Uterus (tissue), 4 donors: ENCODE results near the gene ASCC3. TPM values are rescaled to one million over a fixed set of nuclear protein-coding genes. Genes with fewer than 3 reads are reported as not detected.

Experiments used
- DNase-seq, 2 donors: peaks; one replicate each; pipeline ENCODE4 v3.0.0-alpha.2; 2019 to 2020
- H3K27ac ChIP-seq, 2 donors: fragments of 200-600 bp; sonication (generic); 1 replicate in 1 of 2; 2 replicates in 1 of 2; pipeline ENCODE4 v1.5.1; 2016 to 2018
- H3K27me3 ChIP-seq, 2 donors: fragments of 200-600 bp; sonication (generic); one replicate each; pipeline ENCODE4 v1.5.1; 2018 to 2019; ENCODE audit warnings: control low read depth in 1 of 2
- H3K36me3 ChIP-seq, 2 donors: fragments of 200-600 bp; sonication (generic); one replicate each; pipeline ENCODE4 v1.5.1; 2019; ENCODE audit warnings: control low read depth in 1 of 2
- H3K4me1 ChIP-seq, 2 donors: fragments of 200-600 bp; sonication (generic); one replicate each; pipeline ENCODE4 v1.5.1; 2018 to 2019; ENCODE audit warnings: control low read depth in 1 of 2
- H3K4me3 ChIP-seq, 2 donors: fragments of 200-600 bp; sonication (generic); 1 replicate in 1 of 2; 2 replicates in 1 of 2; pipeline ENCODE4 v1.5.1; 2018 to 2019; ENCODE audit warnings: mild to moderate bottlenecking in 1 of 2
- H3K9me3 ChIP-seq, 2 donors: fragments of 200-600 bp; sonication (generic); one replicate each; pipeline ENCODE4 v1.5.1; 2019; ENCODE audit warnings: control low read depth in 1 of 2
- POLR2A ChIP-seq, 2 donors: fragments of 450-650 bp; IDR thresholded peaks; one replicate each; pipeline ENCODE4 v1.6.1; 2016; ENCODE audit warnings: antibody characterized with exemption in 2 of 2, mild to moderate bottlenecking in 1 of 2, moderate library complexity in 1 of 2
- intact Hi-C: fragments of 100-400 bp; cut with DNase I; formaldehyde crosslinking; loops from one replicate; pipeline ENCODE4 v1.15.1; 2023; ENCODE audit warnings: low total_unique reads
- total RNA-seq, 4 donors: library from RNA; depleted of rRNA in 3 of 4; stranded (reverse); fragments of >200 nt in 3 of 4; gene quantifications; one replicate each; pipeline versions ENCODE4 v1.1.0 to v1.2.4, GENCODE V29; 2014 to 2023
- TF ChIP-seq, protein P1 (sequence below), 4 experiments: fragments of 200-600 bp in 2 of 4; fragments of 450-650 bp in 2 of 4; sonication (generic) in 2 of 4; IDR thresholded peaks; one replicate each; pipeline ENCODE4 v1.5.1; 2016 to 2019; ENCODE audit warnings: antibody characterized with exemption in 4 of 4, mild to moderate bottlenecking in 2 of 4, moderate library complexity in 1 of 4
- donor health status: DM: yes; HTN: yes; CAD: no.

ASCC3 gene
- total RNA-seq, 4 donors from 2014 or later: 14.3 to 92.4 (median 33.2) TPM

DNA sequence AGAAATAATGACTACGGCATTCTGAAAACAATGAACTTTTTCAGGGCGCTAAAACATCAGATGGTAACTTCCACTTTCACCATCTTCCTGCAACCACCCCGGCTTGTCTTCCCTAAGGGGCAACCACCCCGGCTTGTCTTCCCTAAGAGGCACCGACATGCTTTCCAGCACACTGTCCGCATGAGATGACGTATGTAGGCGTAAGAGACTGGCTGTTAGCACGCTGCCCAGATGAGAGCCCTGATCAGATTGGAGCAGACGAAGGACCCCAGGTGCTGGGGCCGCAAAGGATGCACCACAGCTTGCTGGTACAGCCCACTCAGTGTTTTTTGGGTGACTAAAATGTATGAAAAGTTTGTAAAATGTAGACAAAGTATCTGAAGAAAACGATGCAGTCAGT is 29.3 kb downstream of the ASCC3 start:
- no peak for DNase-seq
- H3K4me1 ChIP-seq: no peaks in the 10 kb centered on the region
- no peak for TF ChIP-seq POLR2A (IDR thresholded peaks at IDR 0.05)
- TF ChIP-seq, protein P1, sequence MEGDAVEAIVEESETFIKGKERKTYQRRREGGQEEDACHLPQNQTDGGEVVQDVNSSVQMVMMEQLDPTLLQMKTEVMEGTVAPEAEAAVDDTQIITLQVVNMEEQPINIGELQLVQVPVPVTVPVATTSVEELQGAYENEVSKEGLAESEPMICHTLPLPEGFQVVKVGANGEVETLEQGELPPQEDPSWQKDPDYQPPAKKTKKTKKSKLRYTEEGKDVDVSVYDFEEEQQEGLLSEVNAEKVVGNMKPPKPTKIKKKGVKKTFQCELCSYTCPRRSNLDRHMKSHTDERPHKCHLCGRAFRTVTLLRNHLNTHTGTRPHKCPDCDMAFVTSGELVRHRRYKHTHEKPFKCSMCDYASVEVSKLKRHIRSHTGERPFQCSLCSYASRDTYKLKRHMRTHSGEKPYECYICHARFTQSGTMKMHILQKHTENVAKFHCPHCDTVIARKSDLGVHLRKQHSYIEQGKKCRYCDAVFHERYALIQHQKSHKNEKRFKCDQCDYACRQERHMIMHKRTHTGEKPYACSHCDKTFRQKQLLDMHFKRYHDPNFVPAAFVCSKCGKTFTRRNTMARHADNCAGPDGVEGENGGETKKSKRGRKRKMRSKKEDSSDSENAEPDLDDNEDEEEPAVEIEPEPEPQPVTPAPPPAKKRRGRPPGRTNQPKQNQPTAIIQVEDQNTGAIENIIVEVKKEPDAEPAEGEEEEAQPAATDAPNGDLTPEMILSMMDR (IDR thresholded peaks at IDR 0.05): no peak
- no peak overlapping the region for H3K27ac ChIP-seq
- no peaks in the 10 kb centered on the region for H3K36me3 ChIP-seq
- no peaks in the 10 kb centered on the region for H3K9me3 ChIP-seq
- H3K4me3 ChIP-seq: no peak overlapping the region
- H3K27me3 ChIP-seq: no peaks in the 10 kb centered on the region
- intact Hi-C loops: no loop called here

DNA sequence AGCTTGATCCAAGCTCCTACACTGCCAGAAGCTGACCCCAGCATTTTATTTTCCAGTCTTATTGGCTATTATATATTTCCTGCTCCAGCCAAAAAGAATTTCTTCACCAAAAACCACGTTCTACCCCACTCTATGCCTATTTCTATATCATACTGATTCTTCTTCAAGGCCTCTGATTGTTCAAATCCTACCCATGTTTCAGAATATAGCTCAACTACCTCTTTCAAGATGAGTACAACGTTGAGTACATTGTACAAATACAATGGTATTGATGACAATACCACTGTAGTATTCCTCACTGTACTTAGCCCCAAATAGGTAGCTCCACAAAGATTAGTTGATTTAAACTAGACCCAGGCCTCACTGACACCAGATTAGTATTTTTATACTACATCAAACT is 31.0 kb downstream of the ASCC3 start:
- TF ChIP-seq, protein P1 (IDR thresholded peaks at IDR 0.05): no peak
- TF ChIP-seq POLR2A (IDR thresholded peaks at IDR 0.05): no peak
- Histone ChIP-seq H3K4me1 (no peaks in the 10 kb centered on the region), H3K27ac (no peak overlapping the region), H3K9me3 (no peaks in the 10 kb centered on the region), H3K4me3 (no peak overlapping the region), H3K27me3 (no peaks in the 10 kb centered on the region), H3K36me3 (no peaks in the 10 kb centered on the region)
- intact Hi-C loops: no loop called here
- DNase-seq: no peak

DNA sequence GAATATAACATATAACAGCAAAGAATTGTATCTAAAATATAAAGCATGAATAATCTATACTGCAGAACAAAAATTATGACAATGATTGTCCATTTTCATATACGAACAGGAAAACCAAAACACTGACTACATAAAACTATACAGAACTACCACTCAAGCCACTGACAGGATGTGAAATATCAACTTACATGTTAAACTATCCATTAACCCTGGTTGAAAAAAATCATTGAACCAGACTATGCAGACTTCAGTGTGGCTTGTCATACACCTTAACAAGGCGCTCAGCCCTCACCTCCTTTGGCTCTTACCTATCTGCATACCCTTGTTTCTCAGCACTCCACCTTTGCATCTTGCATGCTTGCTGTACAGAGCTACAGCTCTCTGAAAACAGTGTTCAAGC is 34.9 kb downstream of the ASCC3 start:
- DNase-seq: no peak
- intact Hi-C loops: no loop called here
- no peak for TF ChIP-seq POLR2A (IDR thresholded peaks at IDR 0.05)
- TF ChIP-seq, protein P1 (IDR thresholded peaks at IDR 0.05): no peak

GRCh38 chr6:100845676-100846075 is 35.5 kb downstream of the ASCC3 start:
- Histone ChIP-seq H3K4me3 (no peak overlapping the region), H3K36me3 (no peaks in the 10 kb centered on the region), H3K27ac (no peak overlapping the region), H3K4me1 (no peaks in the 10 kb centered on the region), H3K9me3 (no peaks in the 10 kb centered on the region), H3K27me3 (no peaks in the 10 kb centered on the region)
- intact Hi-C loops: no loop called here
- TF ChIP-seq POLR2A (IDR thresholded peaks at IDR 0.05): no peak
- TF ChIP-seq, protein P1 (IDR thresholded peaks at IDR 0.05): no peak
- DNase-seq: no peak

More for the DNA sequence above, 34.9 kb downstream of the ASCC3 start:
- H3K36me3 ChIP-seq: no peaks in the 10 kb centered on the region
- no peaks in the 10 kb centered on the region for H3K27me3 ChIP-seq
- H3K9me3 ChIP-seq: no peaks in the 10 kb centered on the region
- H3K4me1 ChIP-seq: no peaks in the 10 kb centered on the region
- no peak overlapping the region for H3K27ac ChIP-seq
- H3K4me3 ChIP-seq: no peak overlapping the region

- intact Hi-C loops: no loop called here
These were observed 41.7 kb downstream of the ASCC3 start for GRCh38 chr6:100839419-100839818.

More at GRCh38 chr6:100839419-100839818, 41.7 kb downstream of the ASCC3 start:
- Histone ChIP-seq H3K27me3 (no peaks in the 10 kb centered on the region), H3K27ac (no peak overlapping the region), H3K4me1 (no peaks in the 10 kb centered on the region), H3K9me3 (no peaks in the 10 kb centered on the region), H3K4me3 (no peak overlapping the region), H3K36me3 (no peaks in the 10 kb centered on the region)
- DNase-seq: no peak
- TF ChIP-seq POLR2A (IDR thresholded peaks at IDR 0.05): no peak
- TF ChIP-seq, protein P1 (IDR thresholded peaks at IDR 0.05): no peak
